22Rv1 (cell line): ENCODE results near the gene LRRC8B.

Experiments used
- H3K27ac ChIP-seq: fragments of 450-650 bp; 2 replicates; pipeline ENCODE4 v1.5.1; 2017
- ZFX ChIP-seq: fragments of 450-650 bp; IDR thresholded peaks from 2 replicates; pipeline ENCODE4 v1.6.1; 2017; ENCODE audit warnings: antibody characterized with exemption, borderline replicate concordance
- TF ChIP-seq, protein P1 (sequence below): fragments of 450-650 bp; IDR thresholded peaks from 2 replicates; pipeline ENCODE4 v1.5.1; 2017; ENCODE audit warnings: mild to moderate bottlenecking

LRRC8B gene

DNA sequence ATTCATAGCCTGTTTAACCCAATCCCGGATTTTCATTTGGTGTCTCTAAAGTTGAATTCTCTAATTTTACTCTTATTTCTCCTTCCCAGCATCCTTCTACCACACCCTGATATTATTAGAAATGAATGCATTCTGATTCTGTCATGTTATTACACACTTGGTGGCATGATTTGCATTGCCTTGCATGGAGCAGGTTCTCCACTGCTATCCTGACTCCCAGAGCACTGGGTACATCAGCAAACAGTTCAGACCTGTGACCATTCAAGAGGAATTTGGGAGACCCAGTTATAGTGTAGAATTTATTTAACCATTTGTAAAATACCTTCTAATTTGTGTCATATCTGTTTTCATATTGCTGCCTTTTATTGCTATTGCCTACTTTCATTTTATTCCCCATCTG lies 2.6 kb downstream of the LRRC8B start:
- no peak overlapping the region for H3K27ac ChIP-seq
- TF ChIP-seq, protein P1, sequence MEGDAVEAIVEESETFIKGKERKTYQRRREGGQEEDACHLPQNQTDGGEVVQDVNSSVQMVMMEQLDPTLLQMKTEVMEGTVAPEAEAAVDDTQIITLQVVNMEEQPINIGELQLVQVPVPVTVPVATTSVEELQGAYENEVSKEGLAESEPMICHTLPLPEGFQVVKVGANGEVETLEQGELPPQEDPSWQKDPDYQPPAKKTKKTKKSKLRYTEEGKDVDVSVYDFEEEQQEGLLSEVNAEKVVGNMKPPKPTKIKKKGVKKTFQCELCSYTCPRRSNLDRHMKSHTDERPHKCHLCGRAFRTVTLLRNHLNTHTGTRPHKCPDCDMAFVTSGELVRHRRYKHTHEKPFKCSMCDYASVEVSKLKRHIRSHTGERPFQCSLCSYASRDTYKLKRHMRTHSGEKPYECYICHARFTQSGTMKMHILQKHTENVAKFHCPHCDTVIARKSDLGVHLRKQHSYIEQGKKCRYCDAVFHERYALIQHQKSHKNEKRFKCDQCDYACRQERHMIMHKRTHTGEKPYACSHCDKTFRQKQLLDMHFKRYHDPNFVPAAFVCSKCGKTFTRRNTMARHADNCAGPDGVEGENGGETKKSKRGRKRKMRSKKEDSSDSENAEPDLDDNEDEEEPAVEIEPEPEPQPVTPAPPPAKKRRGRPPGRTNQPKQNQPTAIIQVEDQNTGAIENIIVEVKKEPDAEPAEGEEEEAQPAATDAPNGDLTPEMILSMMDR, result no peak
- no peak for TF ChIP-seq ZFX

DNA sequence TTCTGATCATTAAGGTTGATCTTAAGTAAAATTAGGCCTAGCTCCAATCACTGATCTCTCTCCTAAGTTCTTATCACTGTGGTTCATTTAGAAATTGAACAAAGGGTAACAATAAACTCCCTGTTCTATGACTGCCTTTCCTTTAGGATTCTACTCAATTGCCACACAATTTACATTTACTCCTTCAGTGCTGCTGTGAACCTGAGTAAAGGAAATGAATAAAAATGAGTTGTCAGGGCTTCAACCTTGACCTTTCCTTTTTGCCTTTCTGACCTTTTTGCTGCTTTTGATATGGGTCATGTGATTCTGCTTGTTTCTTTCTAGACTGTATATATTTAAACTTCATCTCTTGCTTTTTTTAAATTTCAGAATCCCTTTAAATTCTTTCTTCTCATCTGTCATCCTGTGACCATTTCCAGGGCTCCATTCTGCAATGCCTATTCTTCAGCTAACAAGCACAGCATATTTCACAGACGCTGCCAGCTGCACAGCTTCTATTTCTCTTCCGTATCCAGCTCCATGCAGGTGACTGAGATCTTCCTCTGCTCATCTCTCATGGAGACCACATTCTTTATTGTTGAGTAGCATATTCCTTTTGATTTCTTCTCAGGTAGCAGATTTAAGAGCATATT lies 3.2 kb downstream of the LRRC8B start:
- no peak for TF ChIP-seq ZFX
- TF ChIP-seq, protein P1, result no peak
- H3K27ac ChIP-seq, result no peak overlapping the region

DNA sequence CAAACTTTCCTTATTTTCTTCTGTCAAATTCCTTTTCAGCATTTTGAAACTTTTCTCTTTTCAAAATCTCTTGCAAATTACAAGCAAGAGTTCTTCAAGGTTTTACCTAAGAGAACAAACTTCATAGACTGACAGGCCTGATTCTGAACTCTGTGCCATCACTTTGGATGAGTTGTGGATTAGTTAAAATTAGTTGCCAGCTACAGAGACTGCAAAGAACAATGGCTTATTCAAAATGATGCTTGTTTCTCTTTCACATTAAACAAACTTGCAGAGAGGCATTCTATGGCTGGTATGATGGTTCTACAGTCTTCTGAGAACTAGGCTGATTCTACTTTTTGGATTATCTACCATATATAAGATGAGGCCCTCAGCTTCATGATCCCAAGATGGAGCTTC lies 3.8 kb downstream of the LRRC8B start:
- TF ChIP-seq, protein P1, result no peak
- no peak for TF ChIP-seq ZFX
- H3K27ac ChIP-seq, result no peak overlapping the region

GRCh38 chr1:89529196-89529595 lies 4.6 kb downstream of the LRRC8B start:
- H3K27ac ChIP-seq, result no peak overlapping the region
- TF ChIP-seq ZFX, result no peak
- TF ChIP-seq, protein P1, result no peak

- no peak for TF ChIP-seq ZFX
- TF ChIP-seq, protein P1, result no peak
- no peak overlapping the region for H3K27ac ChIP-seq
Observed at GRCh38 chr1:89530444-89531089, 5.9 kb downstream of the LRRC8B start.

DNA sequence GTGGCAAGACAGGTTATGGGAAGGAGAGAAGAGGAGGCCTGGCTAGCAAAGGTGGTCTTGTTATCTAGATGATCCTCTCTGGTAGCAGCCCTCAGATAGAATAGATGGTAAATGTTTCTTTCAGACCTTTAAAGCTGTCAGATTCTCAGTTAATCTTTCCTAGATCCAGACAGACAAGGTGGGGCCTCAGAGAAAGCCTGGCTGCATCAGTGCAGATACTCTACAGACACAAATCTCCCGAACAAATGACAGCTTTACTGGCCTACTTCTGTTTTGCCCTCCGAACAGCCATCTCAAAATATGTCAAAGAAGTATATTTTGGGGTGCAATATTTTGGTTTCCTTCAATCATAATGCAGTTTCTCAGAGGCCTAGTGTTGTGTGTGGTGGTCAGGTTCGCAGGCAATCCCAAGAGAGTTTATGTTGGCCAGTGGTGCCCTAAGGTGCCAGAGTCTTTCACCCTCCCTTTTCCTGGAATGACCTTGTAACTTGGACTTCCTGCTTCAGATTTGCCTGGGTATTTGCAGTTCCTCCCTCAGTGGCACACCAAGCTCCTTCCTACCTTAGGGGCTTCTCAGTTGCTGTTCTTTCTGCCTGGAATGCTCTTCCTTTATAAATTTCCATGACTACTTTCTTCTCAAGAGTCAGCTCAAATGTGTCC lies 7.0 kb downstream of the LRRC8B start:
- no peak overlapping the region for H3K27ac ChIP-seq
- TF ChIP-seq, protein P1, result no peak
- no peak for TF ChIP-seq ZFX

GRCh38 chr1:89532228-89532627 lies 7.6 kb downstream of the LRRC8B start:
- no peak for TF ChIP-seq ZFX
- TF ChIP-seq, protein P1, result no peak

More at GRCh38 chr1:89532228-89532627, 7.6 kb downstream of the LRRC8B start:
- H3K27ac ChIP-seq, result no peak overlapping the region
